HCT116 (cell line): Measurements from ENCODE around the gene SPATA17. TPM values are rescaled to one million over a fixed set of nuclear protein-coding genes. Genes with fewer than 3 reads are reported as not detected.
A peak's percentile ranks its signal among the peaks of the same experiment; 100 is the strongest.
"Not testable (repeated sequence)": the region's sequence is repeated elsewhere in the genome, so short reads cannot be mapped to it uniquely, and the experiment has no call there.

Experiments
- ATAC-seq: fragments of 200-7000 bp; cut with Tn5 transposase; 2 replicates; pipeline ENCODE4 v1.9.1; 2020; ENCODE audit warnings: mild to moderate bottlenecking, moderate library complexity
- BruUV-seq: library from RNA; stranded (reverse); fragments of 400-500 nt; replicated peaks from 2 replicates; lab custom pipeline; 2021; lab: Mats Ljungman, UMichigan
- CTCF ChIA-PET: fragments of 300-600 bp; sonication (Branson Sonifier 250); formaldehyde crosslinking; loops from one replicate; lab custom pipeline; 2021; ENCODE audit warnings: antibody characterized with exemption; lab: Charles Lee
- POLR2A ChIA-PET: fragments of 300-600, 350-600 bp; sonication (Branson Sonifier 250); formaldehyde crosslinking; loops from one replicate; lab custom pipeline; 2021; ENCODE audit warnings: antibody characterized with exemption; lab: Charles Lee
- RAD21 ChIA-PET, 2 experiments: fragments of 300-600 bp; sonication (Branson Sonifier 250); formaldehyde crosslinking; loops; one replicate each; lab custom pipeline; 2023; ENCODE audit warnings: low total read pairs in 2 of 2; ENCODE audit not compliant: uncharacterized antibody in 2 of 2, unreplicated experiment in 2 of 2, low non-redundant PET in 1 of 2; lab: Charles Lee
- DNase-seq: peaks from one replicate; pipeline ENCODE4 v3.0.0-alpha.2; 2010; ENCODE audit warnings: low read depth, low spot score
- H2AFZ ChIP-seq: fragments of 200-600 bp; shearing (Covaris generic), sonication (generic); 2 replicates; pipeline ENCODE4 v1.6.1; 2017; ENCODE audit warnings: low read depth, mixed run types, mixed read lengths, antibody characterized with exemption, low read length; ENCODE audit not compliant: poor library complexity, severe bottlenecking
- H3K27ac ChIP-seq: 2 replicates; pipeline ENCODE4 v1.5.1; 2012; ENCODE audit warnings: low read depth, low read length
- H3K27me3 ChIP-seq: fragments of 200-600 bp; sonication (generic); 2 replicates; pipeline ENCODE4 v1.6.1; 2016; ENCODE audit warnings: mixed run types, low read length, mixed read lengths; ENCODE audit not compliant: insufficient read depth
- H3K36me3 ChIP-seq, 2 experiments: fragments of 200-500 bp in 1 of 2; fragments of 200-600 bp in 1 of 2; sonication (Bioruptor generic) in 1 of 2; sonication (generic) in 1 of 2; 2 replicates each; pipeline versions ENCODE4 v1.5.1 to v1.6.1; 2014 to 2016; ENCODE audit warnings: low read length in 2 of 2, inconsistent platforms in 1 of 2, mixed read lengths in 1 of 2, mixed run types in 1 of 2; ENCODE audit not compliant: insufficient read depth in 2 of 2, control insufficient read depth in 1 of 2
- H3K4me1 ChIP-seq, 2 experiments: fragments of 200-600 bp in 1 of 2; sonication (generic) in 1 of 2; 2 replicates each; pipeline versions ENCODE4 v1.5.1 to v1.6.1; 2012 to 2017; ENCODE audit warnings: low read length in 2 of 2, inconsistent platforms in 1 of 2, mild to moderate bottlenecking in 1 of 2, mixed read lengths in 1 of 2, mixed run types in 1 of 2, moderate library complexity in 1 of 2; ENCODE audit not compliant: insufficient read depth in 2 of 2, control insufficient read depth in 1 of 2
- H3K4me2 ChIP-seq: fragments of 200-600 bp; sonication (generic); 2 replicates; pipeline ENCODE4 v1.6.1; 2017; ENCODE audit warnings: mixed run types, low read length, mixed read lengths
- H3K4me3 ChIP-seq, 2 experiments: fragments of 200-600 bp in 1 of 2; sonication (generic) in 1 of 2; replicated peaks in 1 of 2; 2 replicates each; pipeline ENCODE4 v1.5.1; 2011 to 2016; ENCODE audit warnings: low read length in 2 of 2, control low read depth in 1 of 2, low read depth in 1 of 2, mild to moderate bottlenecking in 1 of 2, mixed read lengths in 1 of 2, mixed run types in 1 of 2
- H3K79me2 ChIP-seq: fragments of 200-600 bp; sonication (generic); 2 replicates; pipeline ENCODE4 v1.6.1; 2017; ENCODE audit warnings: mild to moderate bottlenecking, mixed run types, low read length, moderate library complexity, mixed read lengths; ENCODE audit not compliant: insufficient read depth
- H3K9ac ChIP-seq: fragments of 200-600 bp; sonication (generic); 2 replicates; pipeline ENCODE4 v1.6.1; 2016; ENCODE audit warnings: low read length, mixed read lengths
- H3K9me2 ChIP-seq: fragments of 200-600 bp; sonication (generic), shearing (Covaris generic); 2 replicates; pipeline ENCODE4 v1.6.1; 2017; ENCODE audit warnings: mixed run types, mild to moderate bottlenecking, moderate library complexity; ENCODE audit not compliant: insufficient read depth
- H3K9me3 ChIP-seq, 2 experiments: fragments of 200-500 bp in 1 of 2; fragments of 200-600 bp in 1 of 2; sonication (Bioruptor generic) in 1 of 2; sonication (generic) in 1 of 2; 2 replicates each; pipeline ENCODE4 v1.6.1; 2014 to 2017; ENCODE audit warnings: low read length in 2 of 2, mixed read lengths in 2 of 2, inconsistent platforms in 1 of 2, low read depth in 1 of 2, mild to moderate bottlenecking in 1 of 2, mixed run types in 1 of 2, moderate library complexity in 1 of 2; ENCODE audit not compliant: control insufficient read depth in 1 of 2, insufficient read depth in 1 of 2
- H4K20me1 ChIP-seq: fragments of 200-600 bp; sonication (generic), shearing (Covaris generic); 2 replicates; pipeline ENCODE4 v1.6.1; 2017; ENCODE audit warnings: mixed run types, mild to moderate bottlenecking, moderate library complexity; ENCODE audit not compliant: insufficient read depth
- SIN3A ChIP-seq: IDR thresholded peaks from 2 replicates; pipeline ENCODE4 v1.6.1; 2012; ENCODE audit warnings: low read depth
- intact Hi-C: fragments of 100-400 bp; cut with micrococcal nuclease; formaldehyde crosslinking; loops from 2 replicates; pipeline ENCODE4 v1.10.0; 2022
- total RNA-seq: library from RNA; stranded (reverse); gene quantifications from one replicate; pipeline ENCODE4 v1.2.1, GENCODE V29; 2021; ENCODE audit not compliant: unreplicated experiment
- TF ChIP-seq, protein P1 (sequence below): IDR thresholded peaks from 2 replicates; pipeline ENCODE4 v1.6.1; 2012; ENCODE audit warnings: low read depth

SPATA17 gene
- total RNA-seq, 1 experiment from 2014 or later = 2.5 TPM

DNA sequence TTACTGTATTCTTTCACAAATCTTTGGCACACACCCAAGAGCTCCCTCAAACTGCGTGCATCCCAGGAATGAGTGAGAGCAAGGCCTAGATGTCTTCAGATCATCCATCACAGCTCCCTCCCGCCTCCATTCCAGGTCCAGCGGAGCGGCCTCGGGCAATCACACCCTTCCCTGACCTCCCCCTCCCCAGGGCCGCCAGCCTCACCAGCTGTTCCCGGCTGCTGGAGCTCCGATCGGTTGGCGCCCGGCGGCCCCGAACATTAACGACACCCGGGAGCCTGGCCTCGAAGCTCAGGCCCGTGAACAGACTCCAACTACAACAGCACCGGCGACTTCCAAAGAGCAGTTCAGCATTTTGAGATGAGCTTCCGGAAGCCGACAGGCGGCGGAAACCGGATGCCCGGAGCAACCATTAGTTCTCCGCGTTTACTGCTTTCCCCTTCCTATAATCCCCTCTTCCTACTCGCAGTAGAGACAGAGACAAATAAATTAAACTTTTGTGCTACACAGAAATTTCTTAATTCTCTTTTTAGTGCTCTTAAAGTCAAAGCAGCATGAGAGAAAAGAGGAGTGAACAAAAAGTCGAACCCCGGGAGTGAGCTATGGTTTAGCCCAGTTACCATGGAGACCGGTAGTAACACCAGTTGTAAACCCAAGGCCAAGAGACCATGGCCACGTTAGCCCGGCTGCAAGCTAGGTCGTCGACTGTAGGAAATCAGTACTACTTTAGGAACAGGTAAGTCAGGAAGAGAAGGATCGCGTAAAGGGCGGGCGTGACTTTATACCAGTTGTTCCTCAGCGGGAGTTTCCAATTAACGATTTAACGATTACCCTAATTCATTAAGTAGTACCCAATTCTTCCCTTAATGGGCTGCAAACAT is at the start of gene SPATA17, which contains the start of gene GPATCH2 (continued):
- TF ChIP-seq, protein P1, sequence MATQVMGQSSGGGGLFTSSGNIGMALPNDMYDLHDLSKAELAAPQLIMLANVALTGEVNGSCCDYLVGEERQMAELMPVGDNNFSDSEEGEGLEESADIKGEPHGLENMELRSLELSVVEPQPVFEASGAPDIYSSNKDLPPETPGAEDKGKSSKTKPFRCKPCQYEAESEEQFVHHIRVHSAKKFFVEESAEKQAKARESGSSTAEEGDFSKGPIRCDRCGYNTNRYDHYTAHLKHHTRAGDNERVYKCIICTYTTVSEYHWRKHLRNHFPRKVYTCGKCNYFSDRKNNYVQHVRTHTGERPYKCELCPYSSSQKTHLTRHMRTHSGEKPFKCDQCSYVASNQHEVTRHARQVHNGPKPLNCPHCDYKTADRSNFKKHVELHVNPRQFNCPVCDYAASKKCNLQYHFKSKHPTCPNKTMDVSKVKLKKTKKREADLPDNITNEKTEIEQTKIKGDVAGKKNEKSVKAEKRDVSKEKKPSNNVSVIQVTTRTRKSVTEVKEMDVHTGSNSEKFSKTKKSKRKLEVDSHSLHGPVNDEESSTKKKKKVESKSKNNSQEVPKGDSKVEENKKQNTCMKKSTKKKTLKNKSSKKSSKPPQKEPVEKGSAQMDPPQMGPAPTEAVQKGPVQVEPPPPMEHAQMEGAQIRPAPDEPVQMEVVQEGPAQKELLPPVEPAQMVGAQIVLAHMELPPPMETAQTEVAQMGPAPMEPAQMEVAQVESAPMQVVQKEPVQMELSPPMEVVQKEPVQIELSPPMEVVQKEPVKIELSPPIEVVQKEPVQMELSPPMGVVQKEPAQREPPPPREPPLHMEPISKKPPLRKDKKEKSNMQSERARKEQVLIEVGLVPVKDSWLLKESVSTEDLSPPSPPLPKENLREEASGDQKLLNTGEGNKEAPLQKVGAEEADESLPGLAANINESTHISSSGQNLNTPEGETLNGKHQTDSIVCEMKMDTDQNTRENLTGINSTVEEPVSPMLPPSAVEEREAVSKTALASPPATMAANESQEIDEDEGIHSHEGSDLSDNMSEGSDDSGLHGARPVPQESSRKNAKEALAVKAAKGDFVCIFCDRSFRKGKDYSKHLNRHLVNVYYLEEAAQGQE = no peak
- TF ChIP-seq SIN3A = peak; percentile 59

DNA sequence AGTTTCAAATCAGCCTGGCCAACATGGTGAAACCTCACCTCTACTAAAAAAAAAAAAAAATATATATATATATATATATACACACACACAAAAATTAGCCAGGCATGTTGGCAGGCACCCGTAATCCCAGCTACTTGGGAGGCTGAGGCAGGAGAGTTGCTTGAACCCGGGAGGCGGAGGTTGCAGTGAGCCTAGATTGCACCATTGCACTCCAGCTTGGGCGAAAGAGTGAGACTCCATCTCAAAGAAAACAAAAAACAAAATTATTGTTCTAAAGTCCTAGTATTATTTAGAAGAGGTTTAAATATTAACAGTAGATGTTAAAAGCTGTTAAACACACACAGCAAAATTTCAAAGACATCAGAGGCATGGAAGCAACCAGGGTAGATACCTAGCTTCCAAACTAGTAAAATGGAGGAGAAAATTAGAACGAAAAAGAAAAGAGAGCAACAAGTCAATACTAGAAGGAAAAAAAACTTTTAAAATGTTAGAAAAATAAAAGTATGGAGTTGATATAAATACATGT is 46.8 kb upstream of the SPATA17 start:
- H3K27ac ChIP-seq, H3K9ac ChIP-seq, ATAC-seq, H3K4me3 ChIP-seq, RAD21 ChIA-PET, DNase-seq, H3K9me2 ChIP-seq, H3K27me3 ChIP-seq, CTCF ChIA-PET, H3K9me3 ChIP-seq, H3K4me1 ChIP-seq, H3K4me2 ChIP-seq, H3K79me2 ChIP-seq, H4K20me1 ChIP-seq, H2AFZ ChIP-seq, H3K36me3 ChIP-seq, POLR2A ChIA-PET, intact Hi-C loops, BruUV-seq: not testable (repeated sequence)
